IMR-90 (cell line): Measurements from ENCODE around the gene MTMR2. TPM values are rescaled to one million over a fixed set of nuclear protein-coding genes. Genes with fewer than 3 reads are reported as not detected.

ENCODE experiments used
- ATAC-seq: fragments of 200-7000 bp; cut with Tn5 transposase; 2 replicates; pipeline ENCODE4 v1.9.1; 2020; ENCODE audit warnings: low read depth, mild to moderate bottlenecking, moderate library complexity
- BruUV-seq: library from RNA; stranded (reverse); fragments of 400-500 nt; replicated peaks from 2 replicates; lab custom pipeline; 2021; lab: Mats Ljungman, UMichigan
- CTCF ChIA-PET: fragments of 300-600 bp; formaldehyde crosslinking; extraction: SDS; loops from one replicate; lab custom pipeline; 2021; ENCODE audit warnings: antibody characterized with exemption; lab: Yijun Ruan, JAX
- POLR2A ChIA-PET: fragments of 300-600 bp; sonication (Branson Sonifier 250); formaldehyde crosslinking; loops from one replicate; lab custom pipeline; 2022; ENCODE audit warnings: antibody characterized with exemption; ENCODE audit not compliant: unreplicated experiment; lab: Charles Lee
- DNase-seq: peaks from one replicate; pipeline ENCODE4 v3.0.0; 2013
- H2AFZ ChIP-seq: replicated peaks from 2 replicates; pipeline ENCODE3; 2013; ENCODE audit warnings: low read length, mild to moderate bottlenecking; ENCODE audit not compliant: poor library complexity
- H2AK5ac ChIP-seq: 2 replicates; pipeline ENCODE4 v1.6.1; 2013; ENCODE audit warnings: low read depth, low read length, inconsistent platforms
- H2AK9ac ChIP-seq: replicated peaks from 2 replicates; pipeline ENCODE3; 2013; ENCODE audit warnings: mild to moderate bottlenecking, low read depth, low read length, moderate library complexity; ENCODE audit not compliant: poor library complexity
- H2BK120ac ChIP-seq: 2 replicates; pipeline ENCODE4 v1.6.1; 2013; ENCODE audit warnings: low read depth, low read length, inconsistent platforms
- H2BK15ac ChIP-seq: 3 replicates; pipeline ENCODE4 v1.6.1; 2013; ENCODE audit warnings: low read depth, low read length, inconsistent platforms
- H2BK20ac ChIP-seq: 2 replicates; pipeline ENCODE4 v1.6.1; 2013; ENCODE audit warnings: low read depth, mild to moderate bottlenecking, inconsistent platforms, low read length, moderate library complexity
- H2BK5ac ChIP-seq: 2 replicates; pipeline ENCODE4 v1.6.1; 2013; ENCODE audit warnings: mild to moderate bottlenecking, low read depth, low read length, inconsistent platforms; ENCODE audit not compliant: poor library complexity, severe bottlenecking
- H3K14ac ChIP-seq: replicated peaks from 2 replicates; pipeline ENCODE4 v1.6.1; 2013; ENCODE audit warnings: low read depth, low read length, inconsistent platforms
- H3K18ac ChIP-seq: 2 replicates; pipeline ENCODE4 v1.6.1; 2013; ENCODE audit warnings: low read depth, low read length, control low read depth
- H3K23ac ChIP-seq: 2 replicates; pipeline ENCODE4 v1.6.1; 2013; ENCODE audit warnings: low read depth, low read length, inconsistent platforms
- H3K27ac ChIP-seq: 2 replicates; pipeline ENCODE4 v1.5.1; 2013; ENCODE audit warnings: mild to moderate bottlenecking, control low read depth, low read length; ENCODE audit not compliant: insufficient read depth
- H3K27me3 ChIP-seq: 2 replicates; pipeline ENCODE4 v1.6.1; 2013; ENCODE audit warnings: low read length; ENCODE audit not compliant: control insufficient read depth, insufficient read depth
- H3K36me3 ChIP-seq: 2 replicates; pipeline ENCODE4 v1.6.1; 2013; ENCODE audit warnings: low read length, mixed read lengths; ENCODE audit not compliant: control insufficient read depth, insufficient read depth
- H3K4ac ChIP-seq: 2 replicates; pipeline ENCODE4 v1.6.1; 2013; ENCODE audit warnings: low read depth, low read length, inconsistent platforms
- H3K4me1 ChIP-seq: 2 replicates; pipeline ENCODE4 v1.6.1; 2013; ENCODE audit warnings: low read length, mixed read lengths; ENCODE audit not compliant: control insufficient read depth, insufficient read depth
- H3K4me2 ChIP-seq: 2 replicates; pipeline ENCODE4 v1.6.1; 2013; ENCODE audit warnings: low read depth, mild to moderate bottlenecking, control low read depth, low read length, moderate library complexity
- H3K4me3 ChIP-seq: 2 replicates; pipeline ENCODE4 v1.5.1; 2013; ENCODE audit warnings: low read depth, mild to moderate bottlenecking, control low read depth, low read length, moderate library complexity; ENCODE audit not compliant: insufficient read depth
- H3K56ac ChIP-seq: 2 replicates; pipeline ENCODE4 v1.6.1; 2013; ENCODE audit warnings: low read length, inconsistent platforms; ENCODE audit not compliant: insufficient read depth; ENCODE audit errors: extremely low read depth
- H3K79me1 ChIP-seq, 2 experiments: 2 replicates each; pipeline ENCODE4 v1.6.1; 2013; ENCODE audit warnings: low read length in 2 of 2, inconsistent platforms in 1 of 2, low read depth in 1 of 2
- H3K9ac ChIP-seq: 2 replicates; pipeline ENCODE4 v1.6.1; 2013; ENCODE audit warnings: low read depth, low read length, control low read depth
- H3K9me1 ChIP-seq: 2 replicates; pipeline ENCODE4 v1.6.1; 2013; ENCODE audit warnings: low read length, inconsistent platforms; ENCODE audit not compliant: insufficient read depth
- H3K9me3 ChIP-seq: 2 replicates; pipeline ENCODE4 v1.6.1; 2013; ENCODE audit warnings: low read length; ENCODE audit not compliant: control insufficient read depth, insufficient read depth
- H4K20me1 ChIP-seq: 2 replicates; pipeline ENCODE4 v1.6.1; 2013; ENCODE audit warnings: low read length, inconsistent platforms; ENCODE audit not compliant: insufficient read depth
- H4K5ac ChIP-seq: 2 replicates; pipeline ENCODE4 v1.6.1; 2013; ENCODE audit warnings: mild to moderate bottlenecking, low read depth, low read length, control low read depth
- H4K8ac ChIP-seq, 2 experiments: 2 replicates each; pipeline ENCODE4 v1.6.1; 2013; ENCODE audit warnings: low read depth in 2 of 2, low read length in 2 of 2, control low read depth in 1 of 2, inconsistent platforms in 1 of 2
- H4K91ac ChIP-seq: 2 replicates; pipeline ENCODE4 v1.6.1; 2013; ENCODE audit warnings: low read depth, low read length, inconsistent platforms; ENCODE audit not compliant: insufficient read depth
- CEBPB ChIP-seq: IDR thresholded peaks from 2 replicates; pipeline ENCODE4 v1.6.1; 2012; ENCODE audit warnings: low read depth, low read length, improper control_type of control experiment
- FOS ChIP-seq: fragments of 150-350 bp; IDR thresholded peaks from 2 replicates; pipeline ENCODE4 v1.6.1; 2016; ENCODE audit warnings: low read depth, low read length
- SMC3 ChIP-seq: fragments of 150-350 bp; IDR thresholded peaks from 2 replicates; pipeline ENCODE4 v1.6.1; 2016; ENCODE audit warnings: low read depth, mild to moderate bottlenecking, antibody characterized with exemption, low read length, moderate library complexity
- WGBS, 2 experiments: methylation state at CpG; one replicate each; pipeline versions ENCODE4 v1.1.5 to v1.1.7; 2013; ENCODE audit warnings: missing lambda C conversion rate in 2 of 2; ENCODE audit not compliant: insufficient read length in 1 of 2; ENCODE audit errors: extremely low coverage in 2 of 2; 5-methylcytosine and 5-hydroxymethylcytosine counted together
- dilution Hi-C: fragments of 300-500 bp; cut with HindIII; formaldehyde crosslinking; loops from one replicate; pipeline ENCODE4 v1.14.3; 2018; ENCODE audit warnings: low sequenced_read_pairs; ENCODE audit not compliant: unreplicated experiment
- in situ Hi-C: fragments of 300-500 bp; cut with MboI; formaldehyde crosslinking; loops from 3 replicates; pipeline ENCODE4 v1.14.3; 2019; ENCODE audit warnings: low sequenced_read_pairs, inconsistent platforms, mixed read lengths
- intact Hi-C: fragments of 100-400 bp; cut with micrococcal nuclease; formaldehyde crosslinking; loops from 2 replicates; pipeline ENCODE4 v1.10.0; 2022
- polyA plus RNA-seq, 3 experiments: library from polyadenylated mRNA; depleted of rRNA; stranded (reverse); fragments of >200 nt; gene quantifications; 2 replicates each; pipeline ENCODE4 v1.2.3, GENCODE V29; 2012; ENCODE audit warnings: low replicate concordance in 1 of 3
- total RNA-seq: library from RNA; depleted of rRNA; stranded (reverse); fragments of >200 nt; gene quantifications from 2 replicates; pipeline ENCODE4 v1.2.3, GENCODE V29; 2012
- TF ChIP-seq, protein P1 (sequence below): fragments of 150-350 bp; IDR thresholded peaks from 2 replicates; pipeline ENCODE4 v1.6.1; 2017; ENCODE audit warnings: mild to moderate bottlenecking, antibody characterized with exemption, low read length, low read depth

MTMR2 gene
- total and polyA plus RNA-seq, 2 of the 4 experiments (the other 2 are of a cell fraction): 16.6 to 30.6 TPM

DNA sequence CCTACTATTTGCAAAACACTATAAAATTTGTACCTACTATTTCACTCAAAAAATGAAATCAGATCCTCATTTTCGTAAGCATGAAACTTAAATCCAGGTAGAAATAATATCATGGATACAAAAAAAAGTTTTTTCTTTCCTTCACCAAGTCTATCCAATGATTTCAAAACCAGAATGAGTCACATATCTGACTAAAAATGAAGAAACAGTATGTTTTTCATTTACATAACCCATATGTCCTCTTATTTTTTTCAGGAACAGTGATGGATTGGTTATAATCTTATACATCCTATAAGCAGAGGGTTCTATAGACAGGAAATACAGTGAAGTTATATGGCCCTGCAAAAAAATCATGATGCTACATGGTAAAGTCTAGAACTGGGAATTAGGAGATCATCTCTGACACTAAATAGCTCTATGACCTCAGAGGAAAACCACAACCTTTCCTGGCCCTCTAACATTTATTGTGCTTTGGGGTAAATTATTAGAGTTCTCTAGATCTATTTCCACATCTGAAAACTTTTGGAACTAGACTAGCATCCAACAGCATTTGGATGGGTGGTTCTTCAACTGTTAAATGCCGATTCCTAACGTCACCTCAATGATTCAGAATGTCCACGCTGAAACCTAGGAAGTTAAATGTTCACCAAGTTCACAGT lies 10.9 kb downstream of the MTMR2 start:
- dilution Hi-C loops (no loop called here), intact Hi-C loops (no loop called here), in situ Hi-C loops (no loop called here)
- CTCF ChIA-PET: no interaction called here
- Histone ChIP-seq H4K91ac (no peak overlapping the region), H3K79me1 (peaks cover 27 to 58% of the 10 kb centered on the region in 2 experiments), H3K4ac (no peak overlapping the region), H4K5ac (no peak overlapping the region), H3K4me1 (peaks cover 9% of the 10 kb centered on the region; the same call in 1 of the 2 replicates), H3K4me2 (peak overlapping the region; percentile 64; the same call in 1 of the 2 replicates), H3K18ac (peak overlapping the region; percentile 61; the same call in 1 of the 2 replicates), H3K9me3 (no peaks in the 10 kb centered on the region), H2AK9ac (no peak overlapping the region), H4K20me1 (peaks cover 8% of the 10 kb centered on the region; the same call in 1 of the 2 replicates), H2AK5ac (0 out of 2 replicates have a peak overlapping the region, but pooled peaks have one; percentile 15), H2BK20ac (no peak overlapping the region; the same call in 1 of the 2 replicates), H4K8ac (peak overlapping the region in 1 of 2 experiments; percentile 22; a peak in 1 of 4 replicates), H3K36me3 (no peaks in the 10 kb centered on the region), H2BK15ac (no peak overlapping the region), H3K27me3 (no peaks in the 10 kb centered on the region), H3K27ac (no peak overlapping the region), H2AFZ (no peak overlapping the region), H3K9me1 (peaks cover 7% of the 10 kb centered on the region), H3K56ac (no peak overlapping the region), H3K4me3 (no peak overlapping the region), H3K14ac (no peak overlapping the region), H2BK120ac (no peak overlapping the region), H3K23ac (no peak overlapping the region), H3K9ac (no peak overlapping the region), H2BK5ac (peak overlapping the region; percentile 59)
- no TSS peak for BruUV-seq
- TF ChIP-seq SMC3: no peak
- TF ChIP-seq FOS: peak; percentile 48; the same call in 1 of the 2 replicates
- TF ChIP-seq CEBPB: peak; percentile 66
- TF ChIP-seq, protein P1, sequence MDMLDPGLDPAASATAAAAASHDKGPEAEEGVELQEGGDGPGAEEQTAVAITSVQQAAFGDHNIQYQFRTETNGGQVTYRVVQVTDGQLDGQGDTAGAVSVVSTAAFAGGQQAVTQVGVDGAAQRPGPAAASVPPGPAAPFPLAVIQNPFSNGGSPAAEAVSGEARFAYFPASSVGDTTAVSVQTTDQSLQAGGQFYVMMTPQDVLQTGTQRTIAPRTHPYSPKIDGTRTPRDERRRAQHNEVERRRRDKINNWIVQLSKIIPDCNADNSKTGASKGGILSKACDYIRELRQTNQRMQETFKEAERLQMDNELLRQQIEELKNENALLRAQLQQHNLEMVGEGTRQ: no peak
- WGBS, 2 experiments: no CpG with 5 or more reads among the region's 4 CpGs
- POLR2A ChIA-PET: no interaction called here
- ATAC-seq: peak; percentile 70
- peak; percentile 68 for DNase-seq
